Ovary (tissue), 9 donors: Measurements from ENCODE around the gene NUP93. TPM values are rescaled to one million over a fixed set of nuclear protein-coding genes. Genes with fewer than 3 reads are reported as not detected.

Experiments used
- DNase-seq, 5 donors: peaks; one replicate each; pipeline ENCODE4 v3.0.0-alpha.2; 2019 to 2020
- H3K27ac ChIP-seq, 2 donors: fragments of 200-600 bp; one replicate each; pipeline versions ENCODE4 v1.5.1 to v1.8.0; 2019 to 2022
- H3K27me3 ChIP-seq: fragments of 200-600 bp; one replicate; pipeline ENCODE4 v1.8.0; 2022
- H3K36me3 ChIP-seq: fragments of 200-600 bp; sonication (generic); one replicate; pipeline ENCODE4 v1.5.1; 2019
- H3K4me1 ChIP-seq: one replicate; pipeline ENCODE4 v1.8.1; 2013; ENCODE audit warnings: mild to moderate bottlenecking, moderate library complexity; ENCODE audit not compliant: insufficient read depth
- H3K4me3 ChIP-seq: fragments of 200-600 bp; sonication (generic); one replicate; pipeline ENCODE4 v1.5.1; 2017
- H3K9me3 ChIP-seq, 2 donors: fragments of 200-600 bp in 1 of 2; sonication (generic) in 1 of 2; one replicate each; pipeline versions ENCODE4 v1.5.1 to v1.8.1; 2013 to 2019; ENCODE audit warnings: mild to moderate bottlenecking in 1 of 2, moderate library complexity in 1 of 2
- CTCF ChIP-seq, 3 donors: fragments of 450-650 bp in 2 of 3; fragments of 200-600 bp in 1 of 3; IDR thresholded peaks; one replicate each; pipeline versions ENCODE4 v1.5.1 to v1.8.0; 2016 to 2022; ENCODE audit warnings: antibody characterized with exemption in 3 of 3, mild to moderate bottlenecking in 1 of 3
- EP300 ChIP-seq: sonication (generic); formaldehyde crosslinking; IDR thresholded peaks from one replicate; pipeline ENCODE4 v1.6.1; 2017; ENCODE audit warnings: antibody characterized with exemption
- POLR2A ChIP-seq: fragments of 450-650 bp; IDR thresholded peaks from one replicate; pipeline ENCODE4 v1.6.1; 2017; ENCODE audit warnings: antibody characterized with exemption, mild to moderate bottlenecking, moderate library complexity
- WGBS, 3 donors: extraction: QIAGEN DNeasy Blood & Tissue Kit in 1 of 3; methylation state at CpG; one replicate each; pipeline versions ENCODE4 v1.1.5 to v1.1.7; 2013 to 2017; 5-methylcytosine and 5-hydroxymethylcytosine counted together
- intact Hi-C, 4 donors: fragments of 100-400 bp; cut with DNase I; formaldehyde crosslinking; loops; one replicate each; pipeline versions ENCODE4 v1.11.0 to v1.15.1; 2022 to 2023
- polyA plus RNA-seq, 2 donors: library from polyadenylated mRNA; stranded (reverse); fragments of 200-250 nt in 1 of 2; fragments of 350-450 nt in 1 of 2; fragmentation: Illumina TruSeq in 1 of 2; extraction: RNeasy Lipid Tissue Mini Kit (QIAGEN cat#74804) in 1 of 2; gene quantifications; one replicate each; pipeline ENCODE4 v1.2.3, GENCODE V29; 2013 to 2014
- total RNA-seq, 7 donors: library from RNA; depleted of rRNA in 2 of 7; stranded (reverse); fragments of >200 nt in 2 of 7; fragmentation: NEBNext Ultra II Directional in 3 of 7; extraction: Animal tissue kit (Norgen Biotek cat#: 25700) in 3 of 7; gene quantifications; one replicate each; pipeline versions ENCODE4 v1.1.0 to v1.2.4, GENCODE V29; 2016 to 2023
- donor health status: DM: no; HTN: no; CAD: no; lungs with moderate emphysema.
- donor health status: DM: no; HTN: no; CAD: no.
- donor health status: Bipolar disorder and iron deficiency.
- donor health status: DM: yes; HTN: yes; CAD: no.
- donor health status: DM: no; HTN: no; CAD: no.
- donor health status: DM: yes; HTN: yes; CAD: no.

The NUP93 gene
- total and polyA plus RNA-seq, 9 donors = 24.1 to 53.9 (median 42.7) TPM

GRCh38 chr16:56728027-56728426, 1.9 kb upstream of the NUP93 start:
- TF ChIP-seq POLR2A = no peak
- no peak for TF ChIP-seq CTCF (IDR thresholded peaks at IDR 0.05)
- TF ChIP-seq EP300 = no peak
- intact Hi-C loops = no loop called here
- Histone ChIP-seq H3K4me1 (peaks cover 12% of the 10 kb centered on the region), H3K9me3 (no peaks in the 10 kb centered on the region), H3K27me3 (no peaks in the 10 kb centered on the region), H3K4me3 (no peak overlapping the region), H3K36me3 (no peaks in the 10 kb centered on the region), H3K27ac (no peak overlapping the region)
- no peak for DNase-seq
- WGBS, 3 donors = 93 to 95% (median 95%) methylated on average over 1 of the region's 1 CpG

- H3K9me3 ChIP-seq = no peaks in the 10 kb centered on the region
- TF ChIP-seq POLR2A (no peak), EP300 (no peak), CTCF (IDR thresholded peaks at IDR 0.05) (no peak)
- H3K4me1 ChIP-seq = peaks cover 12% of the 10 kb centered on the region
- intact Hi-C loops = no loop called here
- 39 to 52% (median 46%) methylated on average over 8 of the region's 8 CpGs for WGBS, 3 donors
- no peaks in the 10 kb centered on the region for H3K36me3 ChIP-seq
- peak overlapping the region in 1 of 2 donors; percentile 50 for H3K27ac ChIP-seq
- no peaks in the 10 kb centered on the region for H3K27me3 ChIP-seq
- no peak for DNase-seq
- H3K4me3 ChIP-seq = peak overlapping the region; percentile 75
Measured at GRCh38 chr16:56728980-56729734, 772 bp upstream of the NUP93 start.

GRCh38 chr16:56732366-56732765, 2.4 kb downstream of the NUP93 start:
- no peak for DNase-seq
- no peaks in the 10 kb centered on the region for H3K9me3 ChIP-seq
- intact Hi-C loops = no loop called here
- H3K36me3 ChIP-seq = no peaks in the 10 kb centered on the region
- TF ChIP-seq EP300 (no peak), POLR2A (no peak), CTCF (IDR thresholded peaks at IDR 0.05) (no peak)
- peaks cover 12% of the 10 kb centered on the region for H3K4me1 ChIP-seq
- no peak overlapping the region for H3K4me3 ChIP-seq
- no peaks in the 10 kb centered on the region for H3K27me3 ChIP-seq
- WGBS, 3 donors = 86 to 91% (median 87%) methylated on average over 2 of the region's 2 CpGs
- H3K27ac ChIP-seq = no peak overlapping the region

- DNase-seq = no peak
- TF ChIP-seq EP300 (no peak), CTCF (IDR thresholded peaks at IDR 0.05) (no peak), POLR2A (no peak)
- Histone ChIP-seq H3K4me1 (peaks cover 10% of the 10 kb centered on the region), H3K27me3 (no peaks in the 10 kb centered on the region), H3K36me3 (no peaks in the 10 kb centered on the region), H3K27ac (no peak overlapping the region), H3K9me3 (no peaks in the 10 kb centered on the region), H3K4me3 (no peak overlapping the region)
- intact Hi-C loops = no loop called here
- 95 to 100% (median 97%) methylated on average over 1 of the region's 1 CpG for WGBS, 3 donors
Measured at GRCh38 chr16:56732832-56733231, 2.9 kb downstream of the NUP93 start.
